CD4-positive, alpha-beta T cell treated with Interleukin-4 for 1 hour (primary cell): ENCODE measurements around the gene SEPTIN14.
"Not testable (repeated sequence)": the region's sequence is repeated elsewhere in the genome, so short reads cannot be mapped to it uniquely, and the experiment has no call there.

Source experiments
- DNase-seq, 2 donors: peaks; one replicate each; pipeline ENCODE4 v3.0.0-alpha.2; 2020 to 2022

Gene SEPTIN14

GRCh38 chr7:55778631-55779030 is 83.9 kb downstream of the SEPTIN14 start:
- no peak for DNase-seq

GRCh38 chr7:55776196-55776595 is 86.4 kb downstream of the SEPTIN14 start:
- DNase-seq = no peak

GRCh38 chr7:55775051-55775420 is 87.5 kb downstream of the SEPTIN14 start:
- no peak for DNase-seq

GRCh38 chr7:55774327-55775050 is 88.1 kb downstream of the SEPTIN14 start:
- DNase-seq = no peak

- no peak for DNase-seq
These were observed 91.8 kb downstream of the SEPTIN14 start for GRCh38 chr7:55770778-55771177.

- not testable (repeated sequence) for DNase-seq
These were observed 109.2 kb downstream of the SEPTIN14 start for GRCh38 chr7:55753274-55753862.

- DNase-seq = not testable (repeated sequence)
These were observed 117.8 kb downstream of the SEPTIN14 start for GRCh38 chr7:55744706-55745105.
